Panc1 (cell line): ENCODE data around the gene TMEM81.

Source experiments
- POLR2AphosphoS5 ChIP-seq: IDR thresholded peaks from 2 replicates; pipeline ENCODE4 v1.6.1; 2012; ENCODE audit warnings: mild to moderate bottlenecking, low read depth, low read length, moderate library complexity
- SIN3A ChIP-seq: IDR thresholded peaks from 2 replicates; pipeline ENCODE4 v1.6.1; 2012; ENCODE audit warnings: low read depth, mild to moderate bottlenecking, low read length, moderate library complexity, borderline replicate concordance; ENCODE audit not compliant: insufficient read depth
- TCF7L2 ChIP-seq: IDR thresholded peaks from 2 replicates; pipeline ENCODE4 v1.6.1; 2011; ENCODE audit warnings: mild to moderate bottlenecking, low read depth, low read length, inconsistent platforms
- TF ChIP-seq, protein P1 (sequence below): fragments of 450-650 bp; IDR thresholded peaks from 2 replicates; pipeline ENCODE4 v1.5.1; 2017; ENCODE audit warnings: mild to moderate bottlenecking
- TF ChIP-seq, protein P2 (sequence below), 2 experiments: IDR thresholded peaks; 2 replicates each; pipeline ENCODE4 v1.6.1; 2011 to 2012; ENCODE audit warnings: low read depth in 2 of 2, control low read depth in 1 of 2, low read length in 1 of 2, mild to moderate bottlenecking in 1 of 2, moderate library complexity in 1 of 2; ENCODE audit not compliant: insufficient read depth in 1 of 2

DNA sequence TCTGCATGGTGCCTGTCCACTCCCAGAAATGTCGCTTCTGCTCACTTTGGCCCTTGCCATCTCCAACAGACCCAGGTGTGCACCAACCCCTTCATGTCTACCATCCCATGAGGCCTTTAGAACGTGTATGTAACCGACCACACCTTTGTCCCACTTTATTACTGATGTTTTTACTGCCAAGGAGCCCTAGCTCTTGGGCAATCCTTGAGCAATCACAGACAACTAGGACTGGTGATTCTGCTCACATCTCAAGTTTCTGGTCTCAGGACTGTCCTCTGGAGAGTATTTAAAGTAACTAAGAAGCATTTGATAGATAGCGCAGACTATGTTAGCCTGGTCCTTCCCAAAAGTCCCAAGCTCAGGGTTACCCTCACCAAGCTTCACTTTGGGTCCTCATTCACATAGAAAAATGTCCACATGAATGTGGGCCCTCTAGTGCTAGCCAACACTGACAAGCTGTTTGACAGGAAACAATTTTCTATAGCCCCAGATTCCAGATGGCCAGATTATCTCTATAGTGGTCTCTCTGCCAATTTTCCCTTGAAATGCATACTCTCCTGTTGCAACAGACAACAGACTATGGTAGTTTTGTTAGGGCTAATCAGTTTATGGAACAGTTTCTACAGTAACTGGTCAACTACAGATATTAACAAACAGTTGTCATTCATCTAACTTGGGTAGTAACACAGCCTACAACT is 6.9 kb upstream of the TMEM81 start:
- TF ChIP-seq POLR2AphosphoS5: no peak
- TF ChIP-seq, protein P1, sequence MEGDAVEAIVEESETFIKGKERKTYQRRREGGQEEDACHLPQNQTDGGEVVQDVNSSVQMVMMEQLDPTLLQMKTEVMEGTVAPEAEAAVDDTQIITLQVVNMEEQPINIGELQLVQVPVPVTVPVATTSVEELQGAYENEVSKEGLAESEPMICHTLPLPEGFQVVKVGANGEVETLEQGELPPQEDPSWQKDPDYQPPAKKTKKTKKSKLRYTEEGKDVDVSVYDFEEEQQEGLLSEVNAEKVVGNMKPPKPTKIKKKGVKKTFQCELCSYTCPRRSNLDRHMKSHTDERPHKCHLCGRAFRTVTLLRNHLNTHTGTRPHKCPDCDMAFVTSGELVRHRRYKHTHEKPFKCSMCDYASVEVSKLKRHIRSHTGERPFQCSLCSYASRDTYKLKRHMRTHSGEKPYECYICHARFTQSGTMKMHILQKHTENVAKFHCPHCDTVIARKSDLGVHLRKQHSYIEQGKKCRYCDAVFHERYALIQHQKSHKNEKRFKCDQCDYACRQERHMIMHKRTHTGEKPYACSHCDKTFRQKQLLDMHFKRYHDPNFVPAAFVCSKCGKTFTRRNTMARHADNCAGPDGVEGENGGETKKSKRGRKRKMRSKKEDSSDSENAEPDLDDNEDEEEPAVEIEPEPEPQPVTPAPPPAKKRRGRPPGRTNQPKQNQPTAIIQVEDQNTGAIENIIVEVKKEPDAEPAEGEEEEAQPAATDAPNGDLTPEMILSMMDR: no peak
- TF ChIP-seq, protein P2, sequence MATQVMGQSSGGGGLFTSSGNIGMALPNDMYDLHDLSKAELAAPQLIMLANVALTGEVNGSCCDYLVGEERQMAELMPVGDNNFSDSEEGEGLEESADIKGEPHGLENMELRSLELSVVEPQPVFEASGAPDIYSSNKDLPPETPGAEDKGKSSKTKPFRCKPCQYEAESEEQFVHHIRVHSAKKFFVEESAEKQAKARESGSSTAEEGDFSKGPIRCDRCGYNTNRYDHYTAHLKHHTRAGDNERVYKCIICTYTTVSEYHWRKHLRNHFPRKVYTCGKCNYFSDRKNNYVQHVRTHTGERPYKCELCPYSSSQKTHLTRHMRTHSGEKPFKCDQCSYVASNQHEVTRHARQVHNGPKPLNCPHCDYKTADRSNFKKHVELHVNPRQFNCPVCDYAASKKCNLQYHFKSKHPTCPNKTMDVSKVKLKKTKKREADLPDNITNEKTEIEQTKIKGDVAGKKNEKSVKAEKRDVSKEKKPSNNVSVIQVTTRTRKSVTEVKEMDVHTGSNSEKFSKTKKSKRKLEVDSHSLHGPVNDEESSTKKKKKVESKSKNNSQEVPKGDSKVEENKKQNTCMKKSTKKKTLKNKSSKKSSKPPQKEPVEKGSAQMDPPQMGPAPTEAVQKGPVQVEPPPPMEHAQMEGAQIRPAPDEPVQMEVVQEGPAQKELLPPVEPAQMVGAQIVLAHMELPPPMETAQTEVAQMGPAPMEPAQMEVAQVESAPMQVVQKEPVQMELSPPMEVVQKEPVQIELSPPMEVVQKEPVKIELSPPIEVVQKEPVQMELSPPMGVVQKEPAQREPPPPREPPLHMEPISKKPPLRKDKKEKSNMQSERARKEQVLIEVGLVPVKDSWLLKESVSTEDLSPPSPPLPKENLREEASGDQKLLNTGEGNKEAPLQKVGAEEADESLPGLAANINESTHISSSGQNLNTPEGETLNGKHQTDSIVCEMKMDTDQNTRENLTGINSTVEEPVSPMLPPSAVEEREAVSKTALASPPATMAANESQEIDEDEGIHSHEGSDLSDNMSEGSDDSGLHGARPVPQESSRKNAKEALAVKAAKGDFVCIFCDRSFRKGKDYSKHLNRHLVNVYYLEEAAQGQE (IDR thresholded peaks at IDR 0.05; ENCODE audit: insufficient read depth in 1 of 2, low read depth in 2 of 2, low read length in 1 of 2): no peak
- no peak for TF ChIP-seq TCF7L2
- no peak for TF ChIP-seq SIN3A
